ENCODE measurements around the gene TMEM51.

TMEM51 gene

GRCh38 chr1:15177710-15178166 is 24.2 kb downstream of the TMEM51 start:
- no peak for DNase-seq (ENCODE audit: low spot score)

- peak; percentile 82 for DNase-seq (ENCODE audit: low spot score)
These were observed 25.3 kb downstream of the TMEM51 start for GRCh38 chr1:15178571-15179484.

GRCh38 chr1:15179485-15179883 is 25.9 kb downstream of the TMEM51 start:
- no peak for DNase-seq (ENCODE audit: low spot score)

GRCh38 chr1:15180189-15180588 is 26.6 kb downstream of the TMEM51 start:
- no peak for DNase-seq (ENCODE audit: low spot score)

GRCh38 chr1:15180945-15181523 is 27.5 kb downstream of the TMEM51 start:
- DNase-seq (ENCODE audit: low spot score), result no peak

GRCh38 chr1:15181564-15181963 is 28.0 kb downstream of the TMEM51 start:
- DNase-seq (ENCODE audit: low spot score), result no peak

GRCh38 chr1:15184436-15185241 is 31.1 kb downstream of the TMEM51 start:
- no peak for DNase-seq (ENCODE audit: low spot score)

GRCh38 chr1:15185617-15186016 is 32.1 kb downstream of the TMEM51 start:
- DNase-seq (ENCODE audit: low spot score), result no peak

GRCh38 chr1:15186073-15186845 is 32.7 kb downstream of the TMEM51 start:
- no peak for DNase-seq (ENCODE audit: low spot score)

GRCh38 chr1:15186846-15187151 is 33.3 kb downstream of the TMEM51 start:
- no peak for DNase-seq (ENCODE audit: low spot score)

- no peak for DNase-seq (ENCODE audit: low spot score)
These were observed 33.9 kb downstream of the TMEM51 start for GRCh38 chr1:15187175-15188129.

GRCh38 chr1:15188130-15188524 is 34.6 kb downstream of the TMEM51 start:
- no peak for DNase-seq (ENCODE audit: low spot score)

- DNase-seq (ENCODE audit: low spot score), result no peak
These were observed 35.1 kb downstream of the TMEM51 start for GRCh38 chr1:15188678-15189077.

- no peak for DNase-seq (ENCODE audit: low spot score)
These were observed 36.3 kb downstream of the TMEM51 start for GRCh38 chr1:15189692-15190370.

- no peak for DNase-seq (ENCODE audit: low spot score)
These were observed 37.7 kb downstream of the TMEM51 start for GRCh38 chr1:15191267-15191666.

GRCh38 chr1:15191770-15192169 is 38.2 kb downstream of the TMEM51 start:
- no peak for DNase-seq (ENCODE audit: low spot score)

- DNase-seq (ENCODE audit: low spot score), result no peak
These were observed 39.5 kb downstream of the TMEM51 start for GRCh38 chr1:15192916-15193550.

- no peak for DNase-seq (ENCODE audit: low spot score)
These were observed 42.0 kb downstream of the TMEM51 start for GRCh38 chr1:15195420-15196052.

GRCh38 chr1:15196069-15196468 is 42.5 kb downstream of the TMEM51 start:
- no peak for DNase-seq (ENCODE audit: low spot score)
